OCI-LY7 (cell line): Measurements from ENCODE around the gene PLCL1. TPM values are rescaled to one million over a fixed set of nuclear protein-coding genes. Genes with fewer than 3 reads are reported as not detected.

ENCODE experiments used
- BruUV-seq: library from RNA; stranded (reverse); fragments of 400-500 nt; replicated peaks from 2 replicates; lab custom pipeline; 2021; lab: Mats Ljungman, UMichigan
- CTCF ChIA-PET: fragments of 300-600 bp; sonication (Branson Sonifier 250); formaldehyde crosslinking; loops from one replicate; lab custom pipeline; 2022; ENCODE audit warnings: antibody characterized with exemption; ENCODE audit not compliant: unreplicated experiment; lab: Charles Lee
- POLR2A ChIA-PET: fragments of 300-600 bp; sonication (Branson Sonifier 250); formaldehyde crosslinking; loops from one replicate; lab custom pipeline; 2022; ENCODE audit warnings: antibody characterized with exemption; lab: Charles Lee
- DNase-seq: peaks from one replicate; pipeline ENCODE4 v3.0.0-alpha.2; 2015; ENCODE audit warnings: low spot score
- H2AFZ ChIP-seq: fragments of 200-600 bp; sonication (generic), shearing (Covaris generic); 2 replicates; pipeline ENCODE4 v1.6.1; 2014; ENCODE audit warnings: mild to moderate bottlenecking, antibody characterized with exemption, low read length, moderate library complexity
- H3K27ac ChIP-seq: fragments of 200-600 bp; sonication (generic); 2 replicates; pipeline ENCODE4 v1.5.1; 2014; ENCODE audit warnings: mixed run types, low read depth, mild to moderate bottlenecking, moderate library complexity, low read length, inconsistent platforms; ENCODE audit not compliant: poor library complexity, severe bottlenecking
- H3K36me3 ChIP-seq: fragments of 200-600 bp; sonication (generic); 2 replicates; pipeline ENCODE4 v1.6.1; 2014; ENCODE audit warnings: mild to moderate bottlenecking, antibody characterized with exemption, low read length, moderate library complexity, mixed read lengths; ENCODE audit not compliant: insufficient read depth
- H3K4me1 ChIP-seq: fragments of 200-600 bp; sonication (generic); 2 replicates; pipeline ENCODE4 v1.5.1; 2014; ENCODE audit warnings: mild to moderate bottlenecking, low read length; ENCODE audit not compliant: insufficient read depth, poor library complexity, severe bottlenecking
- H3K4me2 ChIP-seq: fragments of 200-600 bp; sonication (generic); 2 replicates; pipeline ENCODE4 v1.6.1; 2014; ENCODE audit warnings: mild to moderate bottlenecking, low read length
- H3K4me3 ChIP-seq: fragments of 200-600 bp; sonication (generic); 2 replicates; pipeline ENCODE4 v1.5.1; 2014; ENCODE audit warnings: mild to moderate bottlenecking, low read depth, low read length; ENCODE audit not compliant: poor library complexity, severe bottlenecking
- H3K79me2 ChIP-seq: fragments of 200-600 bp; sonication (generic); 2 replicates; pipeline ENCODE4 v1.6.1; 2016; ENCODE audit warnings: low read depth, mild to moderate bottlenecking, low read length, moderate library complexity, mixed read lengths; ENCODE audit not compliant: insufficient read depth
- H3K9me2 ChIP-seq: fragments of 200-600 bp; sonication (generic); 2 replicates; pipeline ENCODE4 v1.6.1; 2016; ENCODE audit warnings: mild to moderate bottlenecking, low read length, mixed read lengths; ENCODE audit not compliant: insufficient read depth
- H3K9me3 ChIP-seq: fragments of 200-600 bp; sonication (generic); 2 replicates; pipeline ENCODE4 v1.6.1; 2014; ENCODE audit warnings: mild to moderate bottlenecking, mixed run types, low read length, mixed read lengths
- H4K20me1 ChIP-seq: fragments of 200-600 bp; sonication (generic); 2 replicates; pipeline ENCODE4 v1.6.1; 2014; ENCODE audit warnings: mild to moderate bottlenecking, antibody characterized with exemption, low read length, moderate library complexity, mixed read lengths; ENCODE audit not compliant: insufficient read depth
- CTCF ChIP-seq: fragments of 200-600 bp; sonication (generic); conservative IDR thresholded peaks from 2 replicates; pipeline ENCODE4 v1.5.1; 2014; ENCODE audit warnings: mild to moderate bottlenecking, antibody characterized with exemption, low read length, moderate library complexity, mixed read lengths
- EZH2phosphoT487 ChIP-seq: fragments of 200-600 bp; sonication (generic); IDR thresholded peaks from 2 replicates; pipeline ENCODE4 v1.6.1; 2018; ENCODE audit warnings: low read depth, borderline replicate concordance, mild to moderate bottlenecking, mixed run types, antibody characterized with exemption, low read length, moderate library complexity, mixed read lengths
- intact Hi-C: fragments of 100-400 bp; cut with micrococcal nuclease; formaldehyde crosslinking; loops from one replicate; pipeline ENCODE4 v1.10.0; 2022; ENCODE audit not compliant: unreplicated experiment
- total RNA-seq, 2 experiments: library from RNA; depleted of rRNA in 1 of 2; stranded (reverse); fragments of >200 nt in 1 of 2; shearing (Covaris generic) in 1 of 2; gene quantifications; 2 replicates each; pipeline ENCODE4 v1.2.3, GENCODE V29; 2014 to 2022

Gene PLCL1
- total RNA-seq, 2 experiments from 2014 or later: 0.03 TPM; not detected in 1

GRCh38 chr2:198136142-198136541 lies 331.7 kb downstream of the PLCL1 start:
- CTCF ChIA-PET: no interaction called here
- no peak for DNase-seq
- no peaks in the 10 kb centered on the region for H3K36me3 ChIP-seq
- no peak overlapping the region for H3K27ac ChIP-seq
- H3K4me2 ChIP-seq: no peak overlapping the region
- TF ChIP-seq CTCF: no peak
- TF ChIP-seq EZH2phosphoT487: no peak
- no peaks in the 10 kb centered on the region for H3K9me3 ChIP-seq
- intact Hi-C loops: no loop called here
- H3K4me3 ChIP-seq: no peak overlapping the region
- no TSS peak for BruUV-seq
- no peaks in the 10 kb centered on the region for H3K4me1 ChIP-seq
- H4K20me1 ChIP-seq: no peaks in the 10 kb centered on the region
- H3K79me2 ChIP-seq: no peaks in the 10 kb centered on the region
- POLR2A ChIA-PET: interaction anchor here (0.5 to 1.1 kb wide), 2 partner anchors 22 to 161 kb away, joined by 3 to 6 read pairs; no protein-coding TSS in a partner anchor
- H2AFZ ChIP-seq: no peak overlapping the region
- no peaks in the 10 kb centered on the region for H3K9me2 ChIP-seq

DNA sequence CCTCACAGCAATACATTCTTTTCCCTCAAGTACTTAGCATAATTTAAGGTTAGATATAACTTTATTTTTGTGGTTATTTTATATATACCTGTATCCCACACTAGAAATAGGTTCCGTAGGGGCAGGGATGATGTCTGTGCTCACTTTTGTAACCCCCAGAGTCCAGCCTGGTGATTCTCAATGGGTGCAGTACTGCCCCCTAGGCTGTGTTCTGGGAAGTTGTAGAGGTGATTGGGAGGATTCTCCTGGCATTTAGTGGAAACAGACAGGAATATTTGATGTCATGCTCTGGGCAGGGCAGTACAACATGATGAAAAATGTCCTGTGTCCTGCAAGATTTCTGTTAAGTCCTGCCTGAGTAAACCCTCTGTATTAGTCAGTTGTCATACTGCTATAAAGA lies 333.3 kb downstream of the PLCL1 start:
- H3K4me1 ChIP-seq: no peaks in the 10 kb centered on the region
- intact Hi-C loops: no loop called here
- TF ChIP-seq EZH2phosphoT487 (no peak), CTCF (peak; percentile 39)
- DNase-seq: no peak
- no peaks in the 10 kb centered on the region for H3K79me2 ChIP-seq
- BruUV-seq: no TSS peak
- no peak overlapping the region for H2AFZ ChIP-seq
- no peaks in the 10 kb centered on the region for H4K20me1 ChIP-seq
- no peaks in the 10 kb centered on the region for H3K9me2 ChIP-seq
- H3K4me3 ChIP-seq: no peak overlapping the region
- ChIA-PET CTCF (no interaction called here), POLR2A (no interaction called here)
- no peaks in the 10 kb centered on the region for H3K36me3 ChIP-seq
- H3K9me3 ChIP-seq: no peaks in the 10 kb centered on the region
- no peak overlapping the region for H3K4me2 ChIP-seq
- no peak overlapping the region for H3K27ac ChIP-seq

DNA sequence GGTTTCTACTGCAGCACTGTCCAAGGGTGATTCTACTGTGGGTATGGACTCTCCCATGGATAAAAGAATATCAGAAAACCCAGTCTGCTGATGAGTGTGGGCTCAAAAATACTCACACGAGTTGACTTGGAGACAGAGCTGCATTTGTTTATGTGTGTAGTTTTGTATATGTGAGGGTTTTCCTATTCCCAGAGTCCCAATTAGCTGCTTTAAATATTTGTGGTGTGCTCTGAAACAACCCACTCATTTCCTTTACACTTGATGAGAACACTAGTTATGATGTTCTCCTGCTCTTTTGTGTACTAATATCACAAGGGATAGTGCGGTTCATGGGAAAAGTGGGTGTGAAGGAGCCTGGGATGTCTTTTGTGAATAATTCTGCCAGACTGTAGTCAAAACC lies 337.3 kb downstream of the PLCL1 start:
- CTCF ChIA-PET: no interaction called here

More for the DNA sequence above, 337.3 kb downstream of the PLCL1 start:
- POLR2A ChIA-PET: no interaction called here
- no peak for DNase-seq
- H3K79me2 ChIP-seq: no peaks in the 10 kb centered on the region
- no peak overlapping the region for H2AFZ ChIP-seq
- H3K27ac ChIP-seq: no peak overlapping the region
- no peak overlapping the region for H3K4me3 ChIP-seq
- intact Hi-C loops: no loop called here
- H3K9me3 ChIP-seq: no peaks in the 10 kb centered on the region
- H3K4me1 ChIP-seq: no peaks in the 10 kb centered on the region
- TF ChIP-seq EZH2phosphoT487: no peak
- no peak for TF ChIP-seq CTCF
- H3K4me2 ChIP-seq: no peak overlapping the region
- H3K36me3 ChIP-seq: no peaks in the 10 kb centered on the region
- BruUV-seq: no TSS peak
- H4K20me1 ChIP-seq: no peaks in the 10 kb centered on the region
- H3K9me2 ChIP-seq: no peaks in the 10 kb centered on the region
